ENCODE data around the gene CNST.

DNA sequence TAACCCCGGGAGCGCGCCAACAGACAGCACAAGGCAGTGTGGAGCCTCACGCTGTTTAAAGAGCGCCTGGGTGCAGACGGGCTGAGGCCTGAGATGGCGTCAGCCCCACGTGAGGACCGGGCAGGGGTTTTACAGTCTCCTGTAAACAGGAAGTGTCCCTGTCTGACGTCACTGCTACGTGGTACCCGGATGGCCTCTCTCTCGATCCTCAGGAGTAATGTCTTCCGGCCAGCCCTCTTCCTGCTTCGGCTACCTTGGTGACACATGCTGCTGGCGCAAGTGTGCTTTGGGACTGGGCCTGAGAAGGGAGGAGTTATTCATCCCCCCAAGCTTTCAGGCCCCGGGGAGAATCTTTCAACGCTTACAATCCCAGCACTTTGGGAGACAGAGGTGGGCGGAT, 41.2 kb downstream of the CNST start:
- TF ChIP-seq, protein P1, sequence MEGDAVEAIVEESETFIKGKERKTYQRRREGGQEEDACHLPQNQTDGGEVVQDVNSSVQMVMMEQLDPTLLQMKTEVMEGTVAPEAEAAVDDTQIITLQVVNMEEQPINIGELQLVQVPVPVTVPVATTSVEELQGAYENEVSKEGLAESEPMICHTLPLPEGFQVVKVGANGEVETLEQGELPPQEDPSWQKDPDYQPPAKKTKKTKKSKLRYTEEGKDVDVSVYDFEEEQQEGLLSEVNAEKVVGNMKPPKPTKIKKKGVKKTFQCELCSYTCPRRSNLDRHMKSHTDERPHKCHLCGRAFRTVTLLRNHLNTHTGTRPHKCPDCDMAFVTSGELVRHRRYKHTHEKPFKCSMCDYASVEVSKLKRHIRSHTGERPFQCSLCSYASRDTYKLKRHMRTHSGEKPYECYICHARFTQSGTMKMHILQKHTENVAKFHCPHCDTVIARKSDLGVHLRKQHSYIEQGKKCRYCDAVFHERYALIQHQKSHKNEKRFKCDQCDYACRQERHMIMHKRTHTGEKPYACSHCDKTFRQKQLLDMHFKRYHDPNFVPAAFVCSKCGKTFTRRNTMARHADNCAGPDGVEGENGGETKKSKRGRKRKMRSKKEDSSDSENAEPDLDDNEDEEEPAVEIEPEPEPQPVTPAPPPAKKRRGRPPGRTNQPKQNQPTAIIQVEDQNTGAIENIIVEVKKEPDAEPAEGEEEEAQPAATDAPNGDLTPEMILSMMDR (conservative IDR thresholded peaks at IDR 0.05; ENCODE audit: low read length) = no peak
- TF ChIP-seq EZH2phosphoT487 (IDR thresholded peaks at IDR 0.05; ENCODE audit: borderline replicate concordance, low read depth, low read length) = no peak

All from OCI-LY7 (cell line).